Activated CD8-positive, alpha-beta memory T cell treated with anti-CD3 and anti-CD28 coated beads for 48 hours (primary cell): Measurements from ENCODE around the gene PAX9.

Source experiments
- DNase-seq, 3 experiments: peaks; one replicate each; pipeline ENCODE4 v3.0.0-alpha.2; 2020; ENCODE audit warnings: low read depth in 2 of 3, low spot score in 2 of 3

Gene PAX9

GRCh38 chr14:36661506-36662257, at the start of gene PAX9:
TSS of gene PAX9 (plus strand) at chr14:36661860. CDS start at chr14:36662090, 230 bp downstream.
- no peak for DNase-seq

GRCh38 chr14:36617824-36618223, 43.8 kb upstream of the PAX9 start:
- no peak for DNase-seq

- DNase-seq, result no peak
Observed at GRCh38 chr14:36618641-36619040, 43.0 kb upstream of the PAX9 start.

- no peak for DNase-seq
Observed at GRCh38 chr14:36619131-36619530, 42.5 kb upstream of the PAX9 start.

GRCh38 chr14:36619853-36620252, 41.8 kb upstream of the PAX9 start:
- no peak for DNase-seq

GRCh38 chr14:36625014-36625413, 36.6 kb upstream of the PAX9 start:
- DNase-seq, result no peak

- DNase-seq, result no peak
Observed at GRCh38 chr14:36625436-36625835, 36.2 kb upstream of the PAX9 start.

- DNase-seq, result no peak
Observed at GRCh38 chr14:36626151-36626550, 35.5 kb upstream of the PAX9 start.

- no peak for DNase-seq
Observed at GRCh38 chr14:36627981-36628380, 33.7 kb upstream of the PAX9 start.

GRCh38 chr14:36633580-36633979, 28.1 kb upstream of the PAX9 start:
- no peak for DNase-seq

GRCh38 chr14:36646664-36647416, 14.8 kb upstream of the PAX9 start:
- DNase-seq, result no peak

- DNase-seq, result no peak
Observed at GRCh38 chr14:36647417-36647823, 14.2 kb upstream of the PAX9 start.

- no peak for DNase-seq
Observed at GRCh38 chr14:36647824-36648753, 13.6 kb upstream of the PAX9 start.

- DNase-seq, result no peak
Observed at GRCh38 chr14:36649872-36650650, 11.6 kb upstream of the PAX9 start.

- no peak for DNase-seq
Observed at GRCh38 chr14:36652542-36653201, 9.0 kb upstream of the PAX9 start.

- no peak for DNase-seq
Observed at GRCh38 chr14:36653413-36653812, 8.2 kb upstream of the PAX9 start.

GRCh38 chr14:36653962-36654793, 7.5 kb upstream of the PAX9 start:
- no peak for DNase-seq

GRCh38 chr14:36654794-36655381, 6.8 kb upstream of the PAX9 start:
- no peak for DNase-seq

GRCh38 chr14:36655571-36655962, 6.1 kb upstream of the PAX9 start:
- DNase-seq, result no peak
